Measurements from ENCODE around the gene TNFRSF6B. TPM values are rescaled to one million over a fixed set of nuclear protein-coding genes. Genes with fewer than 3 reads are reported as not detected.

TNFRSF6B gene
- total and polyA plus RNA-seq, 2 donors from 2014 or later = 2.4 to 64.5 TPM

GRCh38 chr20:63672666-63673065 is 23.8 kb upstream of the TNFRSF6B start:
- TF ChIP-seq, protein P1, sequence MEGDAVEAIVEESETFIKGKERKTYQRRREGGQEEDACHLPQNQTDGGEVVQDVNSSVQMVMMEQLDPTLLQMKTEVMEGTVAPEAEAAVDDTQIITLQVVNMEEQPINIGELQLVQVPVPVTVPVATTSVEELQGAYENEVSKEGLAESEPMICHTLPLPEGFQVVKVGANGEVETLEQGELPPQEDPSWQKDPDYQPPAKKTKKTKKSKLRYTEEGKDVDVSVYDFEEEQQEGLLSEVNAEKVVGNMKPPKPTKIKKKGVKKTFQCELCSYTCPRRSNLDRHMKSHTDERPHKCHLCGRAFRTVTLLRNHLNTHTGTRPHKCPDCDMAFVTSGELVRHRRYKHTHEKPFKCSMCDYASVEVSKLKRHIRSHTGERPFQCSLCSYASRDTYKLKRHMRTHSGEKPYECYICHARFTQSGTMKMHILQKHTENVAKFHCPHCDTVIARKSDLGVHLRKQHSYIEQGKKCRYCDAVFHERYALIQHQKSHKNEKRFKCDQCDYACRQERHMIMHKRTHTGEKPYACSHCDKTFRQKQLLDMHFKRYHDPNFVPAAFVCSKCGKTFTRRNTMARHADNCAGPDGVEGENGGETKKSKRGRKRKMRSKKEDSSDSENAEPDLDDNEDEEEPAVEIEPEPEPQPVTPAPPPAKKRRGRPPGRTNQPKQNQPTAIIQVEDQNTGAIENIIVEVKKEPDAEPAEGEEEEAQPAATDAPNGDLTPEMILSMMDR (IDR thresholded peaks at IDR 0.05; ENCODE audit: borderline replicate concordance, extremely low read depth, insufficient read depth) = no peak
- H3K27me3 ChIP-seq (ENCODE audit: control insufficient read depth, insufficient read depth, low read length) = no peaks in the 10 kb centered on the region
- H3K4me1 ChIP-seq (ENCODE audit: control insufficient read depth in 2 of 3, insufficient read depth in 2 of 3, low read depth in 1 of 3, low read length in 3 of 3) = no peaks in the 10 kb centered on the region
- no peak overlapping the region for H3K4me3 ChIP-seq (ENCODE audit: low read length in 3 of 3)
- FAIRE-seq (no peak), DNase-seq (no peak)
- H3K27ac ChIP-seq (ENCODE audit: low read depth in 2 of 2, low read length in 2 of 2) = no peak overlapping the region
- no peaks in the 10 kb centered on the region for H3K9me3 ChIP-seq (ENCODE audit: control insufficient read depth in 2 of 3, insufficient read depth in 1 of 3, low read length in 3 of 3)
- H3K9ac ChIP-seq (ENCODE audit: low read length in 3 of 3) = no peak overlapping the region
- intact Hi-C loops (cut with DNase I) = no loop called here
- peaks cover 0 to 6% (median 3%) of the 10 kb centered on the region in 3 donors for H3K36me3 ChIP-seq (ENCODE audit: control insufficient read depth in 2 of 3, insufficient read depth in 3 of 3, low read length in 3 of 3)

GRCh38 chr20:63673951-63674350 is 22.5 kb upstream of the TNFRSF6B start:
- TF ChIP-seq, protein P1 (IDR thresholded peaks at IDR 0.05; ENCODE audit: borderline replicate concordance, extremely low read depth, insufficient read depth) = no peak
- no peak overlapping the region for H3K9ac ChIP-seq (ENCODE audit: low read length in 3 of 3)
- intact Hi-C loops (cut with DNase I) = no loop called here
- H3K27me3 ChIP-seq (ENCODE audit: control insufficient read depth, insufficient read depth, low read length) = no peaks in the 10 kb centered on the region
- H3K4me3 ChIP-seq (ENCODE audit: low read length in 3 of 3) = no peak overlapping the region
- no peaks in the 10 kb centered on the region for H3K9me3 ChIP-seq (ENCODE audit: control insufficient read depth in 2 of 3, insufficient read depth in 1 of 3, low read length in 3 of 3)
- DNase-seq = no peak
- FAIRE-seq = no peak
- H3K36me3 ChIP-seq (ENCODE audit: control insufficient read depth in 2 of 3, insufficient read depth in 3 of 3, low read length in 3 of 3) = peaks cover 0 to 6% (median 0%) of the 10 kb centered on the region in 3 donors
- no peaks in the 10 kb centered on the region for H3K4me1 ChIP-seq (ENCODE audit: control insufficient read depth in 2 of 3, insufficient read depth in 2 of 3, low read depth in 1 of 3, low read length in 3 of 3)
- H3K27ac ChIP-seq (ENCODE audit: low read depth in 2 of 2, low read length in 2 of 2) = no peak overlapping the region

- FAIRE-seq = no peak
- Histone ChIP-seq H3K4me1 (ENCODE audit: control insufficient read depth in 2 of 3, insufficient read depth in 2 of 3, low read depth in 1 of 3, low read length in 3 of 3) (no peaks in the 10 kb centered on the region), H3K36me3 (ENCODE audit: control insufficient read depth in 2 of 3, insufficient read depth in 3 of 3, low read length in 3 of 3) (peaks cover 0 to 6% (median 0%) of the 10 kb centered on the region in 3 donors), H3K27ac (ENCODE audit: low read depth in 2 of 2, low read length in 2 of 2) (no peak overlapping the region), H3K9me3 (ENCODE audit: control insufficient read depth in 2 of 3, insufficient read depth in 1 of 3, low read length in 3 of 3) (no peaks in the 10 kb centered on the region), H3K9ac (ENCODE audit: low read length in 3 of 3) (no peak overlapping the region), H3K27me3 (ENCODE audit: control insufficient read depth, insufficient read depth, low read length) (no peaks in the 10 kb centered on the region), H3K4me3 (ENCODE audit: low read length in 3 of 3) (no peak overlapping the region)
- intact Hi-C loops (cut with DNase I) = no loop called here
- TF ChIP-seq, protein P1 (IDR thresholded peaks at IDR 0.05; ENCODE audit: borderline replicate concordance, extremely low read depth, insufficient read depth) = no peak
- DNase-seq = no peak
Measured at GRCh38 chr20:63675681-63676368, 20.6 kb upstream of the TNFRSF6B start.
